GM20000 (cell line): ENCODE results near the gene RPRM.
"Not testable (repeated sequence)": the region's sequence is repeated elsewhere in the genome, so short reads cannot be mapped to it uniquely, and the experiment has no call there.

Source experiments
- DNase-seq: peaks from one replicate; pipeline ENCODE4 v3.0.0; 2012; ENCODE audit warnings: low spot score
- TF ChIP-seq, protein P1 (sequence below): IDR thresholded peaks from 2 replicates; pipeline ENCODE4 v1.5.1; 2012; ENCODE audit warnings: mild to moderate bottlenecking, control low read depth; ENCODE audit errors: extremely low read depth, missing control alignments

The RPRM gene

DNA sequence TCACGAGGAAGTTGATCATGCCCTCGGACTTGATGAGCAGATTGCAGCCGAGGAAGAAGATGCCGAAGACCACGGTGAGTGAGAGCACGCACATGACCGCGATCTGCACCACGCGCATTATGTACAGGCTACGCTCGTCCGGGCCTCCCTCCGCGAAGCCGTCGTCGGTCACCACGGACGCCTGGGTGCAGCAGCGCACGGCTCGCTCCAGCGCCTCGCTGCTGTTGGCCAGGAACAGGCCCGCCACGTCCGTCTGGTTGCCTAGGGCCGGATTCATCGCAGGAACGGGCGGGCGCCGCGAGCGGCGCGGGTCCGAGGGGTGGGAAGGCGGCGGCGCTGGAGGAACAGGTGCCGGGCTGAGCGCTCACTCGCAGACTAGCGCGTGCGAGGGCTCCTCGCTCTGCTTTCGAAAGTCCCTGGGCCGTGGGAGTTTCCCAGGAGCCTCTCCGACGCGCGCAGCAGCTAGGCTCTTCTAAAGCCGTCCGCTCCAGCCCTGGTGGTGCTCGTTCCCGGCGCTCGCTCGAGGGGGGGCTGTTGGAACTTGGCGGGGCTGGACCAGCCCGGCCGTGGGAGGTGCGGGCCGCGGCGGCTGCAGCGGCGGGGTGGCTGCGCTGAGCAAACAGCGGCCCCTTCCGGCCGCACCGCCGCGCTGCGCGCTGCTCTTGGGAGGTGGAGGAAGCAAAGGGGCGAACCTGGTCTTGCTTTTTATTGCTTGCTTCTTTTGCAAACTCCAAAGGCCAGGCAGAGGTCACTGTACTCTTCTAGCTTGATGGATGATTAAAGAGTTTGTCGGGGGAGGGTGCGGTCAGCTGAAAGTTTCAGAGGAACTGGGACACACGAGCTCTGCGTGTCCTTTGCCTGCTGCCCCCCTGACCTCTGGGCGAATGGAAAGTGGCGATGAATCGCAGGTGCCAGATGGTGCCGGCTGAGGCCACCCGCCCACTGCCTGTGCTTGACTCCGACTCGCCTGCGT is at the start of gene RPRM:
RPRM (minus strand) TSS at position 474 of the 973 bp plus-strand sequence; CDS start at position 277, 197 bp downstream.
- DNase-seq, result peak; percentile 81
- TF ChIP-seq, protein P1, sequence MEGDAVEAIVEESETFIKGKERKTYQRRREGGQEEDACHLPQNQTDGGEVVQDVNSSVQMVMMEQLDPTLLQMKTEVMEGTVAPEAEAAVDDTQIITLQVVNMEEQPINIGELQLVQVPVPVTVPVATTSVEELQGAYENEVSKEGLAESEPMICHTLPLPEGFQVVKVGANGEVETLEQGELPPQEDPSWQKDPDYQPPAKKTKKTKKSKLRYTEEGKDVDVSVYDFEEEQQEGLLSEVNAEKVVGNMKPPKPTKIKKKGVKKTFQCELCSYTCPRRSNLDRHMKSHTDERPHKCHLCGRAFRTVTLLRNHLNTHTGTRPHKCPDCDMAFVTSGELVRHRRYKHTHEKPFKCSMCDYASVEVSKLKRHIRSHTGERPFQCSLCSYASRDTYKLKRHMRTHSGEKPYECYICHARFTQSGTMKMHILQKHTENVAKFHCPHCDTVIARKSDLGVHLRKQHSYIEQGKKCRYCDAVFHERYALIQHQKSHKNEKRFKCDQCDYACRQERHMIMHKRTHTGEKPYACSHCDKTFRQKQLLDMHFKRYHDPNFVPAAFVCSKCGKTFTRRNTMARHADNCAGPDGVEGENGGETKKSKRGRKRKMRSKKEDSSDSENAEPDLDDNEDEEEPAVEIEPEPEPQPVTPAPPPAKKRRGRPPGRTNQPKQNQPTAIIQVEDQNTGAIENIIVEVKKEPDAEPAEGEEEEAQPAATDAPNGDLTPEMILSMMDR, result peak; percentile 91

- DNase-seq, result peak; percentile 38
- TF ChIP-seq, protein P1, result peak; percentile 55
Observed at GRCh38 chr2:153519257-153519875, 40.8 kb upstream of the RPRM start.

DNA sequence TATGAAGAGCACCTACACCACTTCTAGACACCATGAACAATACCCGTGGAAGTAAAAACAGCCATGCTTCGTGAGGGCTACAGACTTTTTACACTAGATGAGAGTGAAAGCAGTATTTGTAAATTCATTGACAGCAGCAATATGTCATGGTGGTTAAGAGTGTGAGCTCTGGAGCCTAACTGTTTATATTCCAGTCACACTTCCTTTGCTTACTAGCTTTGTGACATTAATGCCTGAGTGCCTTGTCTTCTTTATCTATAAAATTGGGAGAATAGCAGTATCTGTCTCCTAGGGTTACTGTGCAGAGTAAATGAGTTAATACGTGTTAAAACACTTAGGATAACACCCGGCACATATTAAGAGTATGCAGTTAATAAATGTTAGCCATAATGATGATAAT is 33.8 kb upstream of the RPRM start:
- TF ChIP-seq, protein P1, result no peak
- no peak for DNase-seq

DNA sequence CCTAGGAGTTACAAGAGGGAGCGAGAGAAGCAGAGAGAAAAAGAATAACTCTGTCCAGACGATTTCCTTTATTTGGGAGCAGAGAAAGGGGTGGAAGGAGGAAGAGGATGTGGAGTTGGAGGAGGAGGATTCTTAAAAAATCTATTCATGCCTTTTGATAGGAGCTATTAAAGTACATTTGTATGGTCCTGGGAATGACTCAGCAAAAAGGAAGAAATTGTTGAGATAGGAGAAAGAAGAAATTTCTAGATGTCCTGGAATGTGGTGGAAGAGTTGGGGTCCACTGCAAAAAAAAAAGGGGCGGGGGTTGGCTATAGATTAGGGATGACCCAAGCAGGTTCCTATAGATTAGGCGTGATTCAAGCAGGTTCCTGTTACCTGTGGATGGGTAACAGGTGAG is 32.4 kb upstream of the RPRM start:
- DNase-seq, result no peak

GRCh38 chr2:153509133-153509532 is 30.6 kb upstream of the RPRM start:
- TF ChIP-seq, protein P1, result no peak
- no peak for DNase-seq

More for the DNA sequence above, 32.4 kb upstream of the RPRM start:
- TF ChIP-seq, protein P1, result no peak

DNA sequence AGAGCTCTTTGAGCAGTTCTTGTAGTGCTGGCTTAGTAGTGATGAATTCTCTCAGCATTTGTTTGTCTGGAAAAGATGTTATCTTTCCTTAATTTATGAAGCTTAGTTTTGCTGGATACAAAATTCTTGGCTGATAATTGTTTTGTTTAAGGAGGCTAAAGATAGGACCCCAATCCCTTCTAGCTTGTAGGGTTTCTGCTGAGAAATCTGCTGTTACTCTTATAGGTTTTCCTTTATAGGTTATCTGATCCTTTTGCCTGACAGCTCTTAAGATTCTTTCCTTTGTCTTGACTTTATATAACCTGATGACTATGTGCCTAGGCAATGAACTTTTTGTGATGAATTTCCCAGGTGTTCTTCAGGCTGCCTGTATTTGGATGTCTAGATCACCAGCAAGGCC is 27.9 kb upstream of the RPRM start:
- not testable (repeated sequence) for DNase-seq

- no peak for DNase-seq
Observed at GRCh38 chr2:153499439-153499838, 20.9 kb upstream of the RPRM start.

More at GRCh38 chr2:153499439-153499838, 20.9 kb upstream of the RPRM start:
- TF ChIP-seq, protein P1, result no peak
